ENCODE measurements around the gene UNK. TPM values are rescaled to one million over a fixed set of nuclear protein-coding genes. Genes with fewer than 3 reads are reported as not detected.

UNK gene
- total RNA-seq, 4 donors from 2014 or later: 27.8 to 68.2 (median 31.9) TPM

DNA sequence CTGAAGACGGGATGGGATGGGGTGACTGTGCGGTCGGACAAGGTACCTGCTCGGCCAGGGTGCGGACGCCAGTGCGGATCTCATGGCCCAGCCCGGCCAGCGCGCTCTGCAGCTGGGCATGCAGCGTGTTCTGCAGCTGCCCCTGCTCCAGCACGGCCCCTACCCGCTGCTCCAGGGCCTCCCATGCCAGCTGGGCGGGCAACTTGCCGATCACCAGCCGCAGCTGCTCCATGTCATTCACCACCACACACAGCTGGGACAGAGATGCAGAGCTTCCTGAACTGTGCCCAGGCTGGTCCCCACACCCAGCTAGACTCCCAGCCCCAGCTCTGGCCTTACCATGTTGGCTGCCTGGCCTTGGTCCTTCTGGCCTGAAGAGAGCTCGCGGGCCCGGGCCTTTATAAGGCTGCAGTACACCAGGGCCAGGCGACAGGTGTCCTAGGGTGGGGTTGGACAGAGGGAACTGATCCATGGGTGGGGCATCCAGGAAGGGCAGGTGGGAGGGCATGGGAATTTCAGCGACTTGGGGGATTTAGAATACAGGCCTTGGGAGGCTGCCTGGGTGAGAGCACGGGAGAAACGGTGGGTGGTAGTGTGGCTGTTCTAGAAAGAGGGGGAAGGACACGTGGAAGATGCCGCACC, 49.8 kb downstream of the UNK start:
- H3K4me1 ChIP-seq: peaks cover 16% of the 10 kb centered on the region
- H3K4me3 ChIP-seq: no peak overlapping the region
- no peaks in the 10 kb centered on the region for H3K9me3 ChIP-seq
- no peak for TF ChIP-seq EP300 (IDR thresholded peaks at IDR 0.05)
- TF ChIP-seq, protein P1, sequence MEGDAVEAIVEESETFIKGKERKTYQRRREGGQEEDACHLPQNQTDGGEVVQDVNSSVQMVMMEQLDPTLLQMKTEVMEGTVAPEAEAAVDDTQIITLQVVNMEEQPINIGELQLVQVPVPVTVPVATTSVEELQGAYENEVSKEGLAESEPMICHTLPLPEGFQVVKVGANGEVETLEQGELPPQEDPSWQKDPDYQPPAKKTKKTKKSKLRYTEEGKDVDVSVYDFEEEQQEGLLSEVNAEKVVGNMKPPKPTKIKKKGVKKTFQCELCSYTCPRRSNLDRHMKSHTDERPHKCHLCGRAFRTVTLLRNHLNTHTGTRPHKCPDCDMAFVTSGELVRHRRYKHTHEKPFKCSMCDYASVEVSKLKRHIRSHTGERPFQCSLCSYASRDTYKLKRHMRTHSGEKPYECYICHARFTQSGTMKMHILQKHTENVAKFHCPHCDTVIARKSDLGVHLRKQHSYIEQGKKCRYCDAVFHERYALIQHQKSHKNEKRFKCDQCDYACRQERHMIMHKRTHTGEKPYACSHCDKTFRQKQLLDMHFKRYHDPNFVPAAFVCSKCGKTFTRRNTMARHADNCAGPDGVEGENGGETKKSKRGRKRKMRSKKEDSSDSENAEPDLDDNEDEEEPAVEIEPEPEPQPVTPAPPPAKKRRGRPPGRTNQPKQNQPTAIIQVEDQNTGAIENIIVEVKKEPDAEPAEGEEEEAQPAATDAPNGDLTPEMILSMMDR (IDR thresholded peaks at IDR 0.05): no peak
- TF ChIP-seq POLR2AphosphoS5 (IDR thresholded peaks at IDR 0.05): no peak
- no peak for TF ChIP-seq POLR2A (IDR thresholded peaks at IDR 0.05)
- DNase-seq (ENCODE audit: low spot score in 2 of 2): no peak
- no peaks in the 10 kb centered on the region for H3K27me3 ChIP-seq
- 86% methylated on average over 22 of the region's 25 CpGs for WGBS
- H3K27ac ChIP-seq: no peak overlapping the region
- H3K36me3 ChIP-seq: peaks cover 29% of the 10 kb centered on the region

DNA sequence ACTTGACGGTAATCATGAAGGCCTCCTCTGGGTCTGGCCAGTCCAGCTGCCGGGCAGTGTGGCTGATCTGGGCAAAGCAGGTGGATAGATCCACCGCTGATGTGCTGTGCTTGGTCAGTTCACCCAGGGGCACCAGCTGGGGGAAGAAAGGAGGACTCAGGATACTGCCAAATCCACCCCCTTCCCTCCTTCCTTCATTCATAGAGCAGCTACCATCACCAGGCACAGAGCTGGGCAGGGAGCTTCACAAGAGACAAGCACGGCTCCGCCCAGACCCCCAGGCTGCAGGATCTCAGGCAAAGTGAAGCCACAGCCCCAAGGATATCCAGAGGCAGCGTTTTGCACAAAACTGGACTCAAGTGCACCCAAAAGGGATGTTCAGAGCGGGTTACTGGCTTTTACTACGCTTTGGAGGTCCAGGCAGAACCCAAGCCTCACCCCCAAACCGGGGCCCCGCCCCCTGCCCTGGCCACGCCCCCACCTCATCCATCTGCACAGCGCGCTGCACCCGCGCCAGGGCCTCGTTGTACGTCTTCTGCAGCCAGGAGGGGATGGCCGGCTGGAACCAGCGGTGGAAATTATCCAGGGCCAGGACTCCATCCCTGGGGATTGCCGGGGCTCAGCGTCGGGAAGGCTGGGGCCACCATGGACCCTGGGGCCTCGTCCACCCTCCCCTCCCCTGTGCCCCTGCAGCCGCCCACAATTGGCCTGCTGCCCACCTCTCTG, 50.5 kb downstream of the UNK start:
- WGBS: 47% methylated on average over 15 of the region's 24 CpGs
- H3K36me3 ChIP-seq: peaks cover 29% of the 10 kb centered on the region
- no peak overlapping the region for H3K4me3 ChIP-seq
- H3K27me3 ChIP-seq: no peaks in the 10 kb centered on the region
- no peak overlapping the region for H3K27ac ChIP-seq
- TF ChIP-seq, protein P1 (IDR thresholded peaks at IDR 0.05): no peak
- TF ChIP-seq EP300 (IDR thresholded peaks at IDR 0.05): no peak
- TF ChIP-seq POLR2A (IDR thresholded peaks at IDR 0.05): no peak
- no peak for TF ChIP-seq POLR2AphosphoS5 (IDR thresholded peaks at IDR 0.05)
- H3K4me1 ChIP-seq: peaks cover 16% of the 10 kb centered on the region
- H3K9me3 ChIP-seq: no peaks in the 10 kb centered on the region
- no peak for DNase-seq (ENCODE audit: low spot score in 2 of 2)

DNA sequence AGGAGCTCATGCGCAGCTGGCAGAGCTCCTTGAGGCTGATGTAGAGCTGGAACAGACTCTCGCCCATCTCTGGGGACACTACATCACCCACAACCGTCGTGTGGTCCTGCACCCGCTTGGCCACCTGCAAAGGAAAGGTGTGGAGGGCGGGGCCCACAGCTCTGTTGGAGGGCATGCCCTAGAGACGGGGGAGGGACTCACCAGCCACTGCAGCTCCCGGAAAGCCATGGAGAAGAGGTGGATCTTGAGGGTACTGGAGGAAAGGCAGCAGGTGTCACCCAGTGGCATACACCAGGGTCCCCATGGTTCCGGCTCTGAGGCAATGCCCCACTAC, 51.0 kb downstream of the UNK start:
- WGBS: 78% methylated on average over 4 of the region's 9 CpGs
- no peak overlapping the region for H3K27ac ChIP-seq
- H3K36me3 ChIP-seq: peaks cover 30% of the 10 kb centered on the region
- no peaks in the 10 kb centered on the region for H3K27me3 ChIP-seq
- no peak for DNase-seq (ENCODE audit: low spot score in 2 of 2)
- TF ChIP-seq, protein P1 (IDR thresholded peaks at IDR 0.05): no peak
- TF ChIP-seq POLR2AphosphoS5 (IDR thresholded peaks at IDR 0.05) (no peak), EP300 (IDR thresholded peaks at IDR 0.05) (no peak), POLR2A (IDR thresholded peaks at IDR 0.05) (no peak)
- no peaks in the 10 kb centered on the region for H3K9me3 ChIP-seq
- H3K4me1 ChIP-seq: peaks cover 16% of the 10 kb centered on the region
- H3K4me3 ChIP-seq: no peak overlapping the region

DNA sequence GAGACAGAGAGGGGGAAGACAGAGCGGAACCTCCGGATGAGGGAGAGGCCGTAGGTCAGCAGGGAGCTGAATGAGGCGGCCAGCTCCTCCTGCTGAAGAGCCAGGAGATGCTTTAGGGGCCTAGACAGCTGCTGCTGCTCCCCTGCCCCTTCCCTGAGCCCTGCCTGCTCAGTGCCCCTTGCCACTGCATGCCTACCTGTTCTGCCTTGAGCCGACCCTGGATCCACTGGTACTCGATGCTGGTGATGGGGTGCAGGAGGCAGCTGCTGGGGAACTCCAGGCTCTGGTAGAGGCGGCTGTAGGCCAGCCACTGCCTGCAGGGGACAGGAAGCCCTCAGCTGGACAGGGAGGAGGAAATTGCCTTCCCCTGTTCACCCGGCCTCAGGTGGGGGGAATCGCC, 52.0 kb downstream of the UNK start:
- H3K27ac ChIP-seq: no peak overlapping the region
- no peak for TF ChIP-seq EP300 (IDR thresholded peaks at IDR 0.05)
- TF ChIP-seq, protein P1 (IDR thresholded peaks at IDR 0.05): no peak
- no peak for TF ChIP-seq POLR2AphosphoS5 (IDR thresholded peaks at IDR 0.05)
- TF ChIP-seq POLR2A (IDR thresholded peaks at IDR 0.05): no peak
- no peaks in the 10 kb centered on the region for H3K27me3 ChIP-seq
- peaks cover 16% of the 10 kb centered on the region for H3K4me1 ChIP-seq
- peaks cover 30% of the 10 kb centered on the region for H3K36me3 ChIP-seq
- DNase-seq (ENCODE audit: low spot score in 2 of 2): no peak
- H3K9me3 ChIP-seq: no peaks in the 10 kb centered on the region
- no peak overlapping the region for H3K4me3 ChIP-seq
- WGBS: 88% methylated on average over 7 of the region's 9 CpGs

DNA sequence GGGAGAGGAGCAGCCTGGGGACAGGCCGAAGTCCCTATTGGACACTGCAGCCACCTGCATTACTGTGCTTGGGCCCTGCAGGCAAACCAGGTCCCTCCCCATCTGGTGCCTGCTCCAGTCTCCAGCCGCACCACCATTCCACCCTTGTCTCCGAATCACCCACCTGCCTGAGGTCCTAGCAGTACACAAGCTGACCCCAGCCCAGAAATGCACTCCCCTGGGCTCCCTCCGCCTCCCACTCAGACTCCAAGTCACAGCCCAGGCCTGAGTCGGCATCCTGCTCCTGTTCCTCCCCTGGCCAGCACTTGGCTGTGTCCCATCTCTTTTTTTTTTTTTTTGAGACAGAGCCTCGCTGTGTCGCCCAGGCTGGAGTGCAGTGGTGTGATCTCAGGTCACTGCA, 53.3 kb downstream of the UNK start:
- H3K4me3 ChIP-seq: no peak overlapping the region
- H3K36me3 ChIP-seq: peaks cover 30% of the 10 kb centered on the region
- TF ChIP-seq POLR2AphosphoS5 (IDR thresholded peaks at IDR 0.05): no peak
- TF ChIP-seq EP300 (IDR thresholded peaks at IDR 0.05): no peak
- TF ChIP-seq POLR2A (IDR thresholded peaks at IDR 0.05): no peak
- TF ChIP-seq, protein P1 (IDR thresholded peaks at IDR 0.05): no peak
- no peak for DNase-seq (ENCODE audit: low spot score in 2 of 2)
- WGBS: 80% methylated on average over 7 of the region's 7 CpGs
- H3K9me3 ChIP-seq: no peaks in the 10 kb centered on the region
- H3K4me1 ChIP-seq: peaks cover 9% of the 10 kb centered on the region
- no peak overlapping the region for H3K27ac ChIP-seq
- no peaks in the 10 kb centered on the region for H3K27me3 ChIP-seq

All from suprapubic skin (tissue), 4 donors.